SU-DHL-6 (cell line): ENCODE results near the gene NOS3.

Source experiments
- EZH2phosphoT487 ChIP-seq: fragments of 200-600 bp; sonication (generic), shearing (Covaris generic); conservative IDR thresholded peaks from 2 replicates; pipeline ENCODE4 v1.6.1; 2018; ENCODE audit warnings: mild to moderate bottlenecking, antibody characterized with exemption, low read length, moderate library complexity, mixed read lengths
- TF ChIP-seq, protein P1 (sequence below): fragments of 200-600 bp; sonication (generic); IDR thresholded peaks from one replicate; pipeline ENCODE4 v1.5.1; 2017; ENCODE audit warnings: antibody characterized with exemption, mild to moderate bottlenecking, low read length, moderate library complexity; ENCODE audit not compliant: insufficient read depth, poor library complexity, severe bottlenecking

- TF ChIP-seq, protein P1, sequence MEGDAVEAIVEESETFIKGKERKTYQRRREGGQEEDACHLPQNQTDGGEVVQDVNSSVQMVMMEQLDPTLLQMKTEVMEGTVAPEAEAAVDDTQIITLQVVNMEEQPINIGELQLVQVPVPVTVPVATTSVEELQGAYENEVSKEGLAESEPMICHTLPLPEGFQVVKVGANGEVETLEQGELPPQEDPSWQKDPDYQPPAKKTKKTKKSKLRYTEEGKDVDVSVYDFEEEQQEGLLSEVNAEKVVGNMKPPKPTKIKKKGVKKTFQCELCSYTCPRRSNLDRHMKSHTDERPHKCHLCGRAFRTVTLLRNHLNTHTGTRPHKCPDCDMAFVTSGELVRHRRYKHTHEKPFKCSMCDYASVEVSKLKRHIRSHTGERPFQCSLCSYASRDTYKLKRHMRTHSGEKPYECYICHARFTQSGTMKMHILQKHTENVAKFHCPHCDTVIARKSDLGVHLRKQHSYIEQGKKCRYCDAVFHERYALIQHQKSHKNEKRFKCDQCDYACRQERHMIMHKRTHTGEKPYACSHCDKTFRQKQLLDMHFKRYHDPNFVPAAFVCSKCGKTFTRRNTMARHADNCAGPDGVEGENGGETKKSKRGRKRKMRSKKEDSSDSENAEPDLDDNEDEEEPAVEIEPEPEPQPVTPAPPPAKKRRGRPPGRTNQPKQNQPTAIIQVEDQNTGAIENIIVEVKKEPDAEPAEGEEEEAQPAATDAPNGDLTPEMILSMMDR = no peak
- TF ChIP-seq EZH2phosphoT487 = no peak
Measured at GRCh38 chr7:150989456-150989855, 1.4 kb upstream of the NOS3 start.
